Skeletal muscle tissue (tissue), 4 donors: ENCODE measurements around the gene ZFTA. TPM values are rescaled to one million over a fixed set of nuclear protein-coding genes. Genes with fewer than 3 reads are reported as not detected.

Source experiments
- H3K27ac ChIP-seq: one replicate; pipeline ENCODE4 v1.7.0; 2013; ENCODE audit warnings: mild to moderate bottlenecking, low read depth, low read length, inconsistent platforms
- H3K27me3 ChIP-seq, 3 donors: one replicate each; pipeline ENCODE4 v1.7.0; 2013; ENCODE audit warnings: low read length in 3 of 3; ENCODE audit not compliant: control insufficient read depth in 3 of 3, insufficient read depth in 3 of 3
- H3K36me3 ChIP-seq, 3 donors: one replicate each; pipeline ENCODE4 v1.7.0; 2013; ENCODE audit warnings: low read length in 3 of 3; ENCODE audit not compliant: control insufficient read depth in 3 of 3, insufficient read depth in 3 of 3
- H3K4me1 ChIP-seq, 3 donors: one replicate each; pipeline ENCODE4 v1.7.0; 2013; ENCODE audit warnings: low read length in 3 of 3, mild to moderate bottlenecking in 3 of 3; ENCODE audit not compliant: control insufficient read depth in 3 of 3, insufficient read depth in 3 of 3
- H3K4me3 ChIP-seq, 3 donors: one replicate each; pipeline ENCODE4 v1.7.0; 2013; ENCODE audit warnings: low read length in 3 of 3
- H3K9ac ChIP-seq, 3 donors: one replicate each; pipeline ENCODE4 v1.7.0; 2013; ENCODE audit warnings: low read length in 3 of 3, mild to moderate bottlenecking in 3 of 3, moderate library complexity in 2 of 3, low read depth in 1 of 3
- H3K9me3 ChIP-seq, 3 donors: one replicate each; pipeline ENCODE4 v1.7.0; 2013; ENCODE audit warnings: low read length in 3 of 3; ENCODE audit not compliant: control insufficient read depth in 3 of 3
- total RNA-seq: library from RNA; depleted of rRNA; stranded (reverse); fragments of >200 nt; gene quantifications from one replicate; pipeline ENCODE4 v1.2.3, GENCODE V29; 2014
- donor health status: Osteomylitis.

Gene ZFTA
- total RNA-seq, 1 donor from 2014 or later: 15.7 TPM

- H3K9ac ChIP-seq: no peak overlapping the region
- H3K4me1 ChIP-seq: peaks cover 0 to 5% (median 3%) of the 10 kb centered on the region in 3 donors
- H3K9me3 ChIP-seq: no peaks in the 10 kb centered on the region
- no peak overlapping the region for H3K27ac ChIP-seq
- peaks cover 16 to 35% (median 27%) of the 10 kb centered on the region in 3 donors for H3K36me3 ChIP-seq
- no peak overlapping the region for H3K4me3 ChIP-seq
- H3K27me3 ChIP-seq: no peaks in the 10 kb centered on the region
These were observed 11.4 kb downstream of the ZFTA start for GRCh38 chr11:63756919-63757761.

DNA sequence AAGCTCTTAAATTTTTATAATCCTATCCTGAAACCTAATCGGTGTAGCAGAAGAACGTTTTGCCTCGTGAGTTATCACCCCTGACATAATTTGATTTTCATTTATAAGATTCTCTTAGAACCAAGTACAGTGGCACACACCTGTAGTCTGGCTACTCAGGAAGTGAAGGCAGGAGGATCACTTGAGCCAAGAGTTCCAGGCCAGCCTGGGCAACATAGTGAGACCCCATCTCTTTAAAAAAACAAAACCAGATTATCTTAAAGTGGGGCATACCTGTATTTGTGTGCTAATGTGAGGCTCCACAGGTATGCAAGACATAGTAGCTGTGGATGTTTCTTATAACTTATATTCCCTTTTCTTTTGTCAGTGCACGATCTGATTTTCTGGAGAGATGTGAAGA lies 19.0 kb downstream of the ZFTA start:
- H3K27ac ChIP-seq: no peak overlapping the region
- H3K9ac ChIP-seq: no peak overlapping the region
- H3K27me3 ChIP-seq: no peaks in the 10 kb centered on the region
- no peaks in the 10 kb centered on the region for H3K9me3 ChIP-seq
- no peak overlapping the region for H3K4me3 ChIP-seq
- H3K36me3 ChIP-seq: peaks cover 9 to 37% (median 14%) of the 10 kb centered on the region in 3 donors
- no peaks in the 10 kb centered on the region for H3K4me1 ChIP-seq

DNA sequence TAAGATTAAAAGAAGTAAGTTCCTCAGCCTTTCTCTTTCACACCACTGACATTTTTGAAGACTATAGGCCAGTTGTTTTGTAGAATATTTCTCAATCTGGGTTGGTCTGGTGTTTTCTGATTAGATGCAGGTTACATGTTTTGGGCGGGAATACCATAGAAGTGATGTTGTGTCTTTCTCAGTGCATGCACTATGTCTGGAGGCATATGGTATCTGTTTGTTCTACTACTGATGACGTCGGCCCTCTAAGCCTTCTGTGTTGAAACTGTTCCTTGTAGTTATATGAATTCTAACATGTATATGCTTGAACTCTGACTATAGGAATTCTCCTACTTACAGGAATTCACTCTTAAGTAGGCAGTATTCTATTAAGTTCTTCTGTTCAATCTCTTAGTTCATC lies 21.6 kb downstream of the ZFTA start:
- no peak overlapping the region for H3K27ac ChIP-seq
- H3K9ac ChIP-seq: no peak overlapping the region
- peaks cover 3 to 19% (median 5%) of the 10 kb centered on the region in 3 donors for H3K36me3 ChIP-seq
- H3K27me3 ChIP-seq: no peaks in the 10 kb centered on the region
- H3K4me1 ChIP-seq: no peaks in the 10 kb centered on the region
- H3K4me3 ChIP-seq: no peak overlapping the region
- no peaks in the 10 kb centered on the region for H3K9me3 ChIP-seq

- no peak overlapping the region for H3K9ac ChIP-seq
- no peak overlapping the region for H3K27ac ChIP-seq
- H3K36me3 ChIP-seq: peaks cover 0 to 9% (median 0%) of the 10 kb centered on the region in 3 donors
- no peaks in the 10 kb centered on the region for H3K27me3 ChIP-seq
- H3K9me3 ChIP-seq: no peaks in the 10 kb centered on the region
- no peaks in the 10 kb centered on the region for H3K4me1 ChIP-seq
- H3K4me3 ChIP-seq: no peak overlapping the region
These were observed 23.0 kb downstream of the ZFTA start for GRCh38 chr11:63745304-63746170.

DNA sequence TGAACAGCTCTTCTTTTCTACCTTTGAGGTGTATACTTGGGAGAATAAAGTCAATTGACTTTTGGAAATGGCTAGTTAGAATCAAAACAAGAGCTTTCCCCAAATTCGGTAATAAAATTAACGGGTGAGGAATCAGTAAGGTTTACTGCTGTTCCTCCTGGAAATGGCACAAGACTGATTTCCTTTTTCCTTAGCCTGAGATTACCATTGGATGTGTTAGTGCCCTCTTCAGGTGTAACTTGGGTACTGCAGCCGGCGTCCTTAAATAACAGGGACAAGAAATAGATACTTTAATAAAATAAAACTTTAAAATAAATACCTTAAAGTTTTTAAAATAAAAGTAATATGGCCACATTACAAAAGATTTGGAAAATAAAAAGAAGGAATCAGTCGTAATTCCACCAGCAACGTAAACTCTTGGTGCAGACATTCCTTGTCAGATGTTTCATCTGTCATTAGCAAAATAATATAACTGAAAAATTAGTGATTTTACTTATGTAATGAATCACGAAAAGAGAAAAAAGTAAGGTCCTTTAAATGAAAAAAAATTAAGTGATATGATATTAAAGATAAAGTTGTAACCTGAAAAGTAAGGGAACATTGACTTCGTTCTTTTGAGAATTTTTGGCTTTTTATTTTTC lies 29.7 kb downstream of the ZFTA start:
- Histone ChIP-seq H3K36me3 (no peaks in the 10 kb centered on the region), H3K4me1 (no peaks in the 10 kb centered on the region), H3K9ac (no peak overlapping the region), H3K27me3 (no peaks in the 10 kb centered on the region), H3K27ac (no peak overlapping the region), H3K4me3 (no peak overlapping the region), H3K9me3 (no peaks in the 10 kb centered on the region)

DNA sequence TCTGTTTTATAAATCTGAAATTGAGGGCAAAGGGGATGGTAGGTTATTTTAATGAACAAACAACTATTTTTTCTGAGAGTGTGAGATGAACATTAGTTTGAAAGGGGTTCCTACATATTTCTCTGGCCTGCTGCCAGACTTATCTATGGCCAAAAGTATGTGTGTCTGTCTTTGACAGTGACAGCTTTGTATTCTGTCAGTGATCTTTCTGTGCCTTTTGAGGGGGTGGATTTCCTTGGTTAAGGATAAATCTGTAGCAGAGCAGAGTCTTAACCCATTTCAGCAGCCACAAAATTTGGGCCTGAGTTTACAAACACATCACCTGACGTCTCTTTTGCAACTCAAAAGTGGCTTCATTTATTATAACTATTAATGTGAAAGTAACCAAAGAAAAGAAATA lies 30.9 kb downstream of the ZFTA start:
- Histone ChIP-seq H3K27me3 (no peaks in the 10 kb centered on the region), H3K4me1 (no peaks in the 10 kb centered on the region), H3K9ac (no peak overlapping the region), H3K27ac (no peak overlapping the region), H3K36me3 (no peaks in the 10 kb centered on the region), H3K9me3 (no peaks in the 10 kb centered on the region), H3K4me3 (no peak overlapping the region)

- Histone ChIP-seq H3K27ac (no peak overlapping the region), H3K9me3 (no peaks in the 10 kb centered on the region)
These were observed 31.7 kb downstream of the ZFTA start for GRCh38 chr11:63736864-63737263.

GRCh38 chr11:63729326-63729725 lies 39.2 kb downstream of the ZFTA start:
- Histone ChIP-seq H3K27ac (no peak overlapping the region), H3K9me3 (no peaks in the 10 kb centered on the region), H3K9ac (no peak overlapping the region), H3K4me1 (no peaks in the 10 kb centered on the region), H3K36me3 (no peaks in the 10 kb centered on the region), H3K27me3 (no peaks in the 10 kb centered on the region), H3K4me3 (no peak overlapping the region)

More at GRCh38 chr11:63736864-63737263, 31.7 kb downstream of the ZFTA start:
- Histone ChIP-seq H3K4me1 (no peaks in the 10 kb centered on the region), H3K4me3 (no peak overlapping the region), H3K36me3 (no peaks in the 10 kb centered on the region), H3K27me3 (no peaks in the 10 kb centered on the region), H3K9ac (no peak overlapping the region)

DNA sequence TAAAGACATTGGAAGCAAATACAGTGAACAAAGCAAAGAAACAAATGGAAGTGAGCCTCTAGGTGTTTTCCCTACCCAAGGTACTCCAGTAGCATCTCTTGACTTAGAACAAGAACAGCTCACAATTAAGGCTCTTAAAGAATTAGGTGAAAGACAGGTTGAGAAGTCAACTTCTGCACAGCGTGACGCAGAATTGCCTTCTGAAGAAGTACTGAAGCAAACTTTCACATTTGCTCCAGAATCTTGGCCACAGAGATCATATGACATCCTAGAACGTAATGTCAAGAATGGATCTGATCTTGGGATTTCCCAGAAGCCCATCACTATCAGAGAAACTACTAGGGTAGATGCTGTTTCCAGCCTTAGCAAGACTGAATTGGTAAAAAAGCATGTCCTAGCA lies 48.0 kb downstream of the ZFTA start:
- Histone ChIP-seq H3K36me3 (peaks cover 0 to 2% (median 0%) of the 10 kb centered on the region in 3 donors), H3K9me3 (no peaks in the 10 kb centered on the region), H3K27me3 (no peaks in the 10 kb centered on the region), H3K4me1 (no peaks in the 10 kb centered on the region), H3K9ac (no peak overlapping the region), H3K4me3 (no peak overlapping the region), H3K27ac (no peak overlapping the region)
